A549 (cell line): Measurements from ENCODE around the gene CUL4A. TPM values are rescaled to one million over a fixed set of nuclear protein-coding genes. Genes with fewer than 3 reads are reported as not detected.
"Not testable (repeated sequence)": the region's sequence is repeated elsewhere in the genome, so short reads cannot be mapped to it uniquely, and the experiment has no call there.

Experiments used
- ATAC-seq, 2 experiments: fragments of 200-7000 bp in 1 of 2; fragments of >200 bp in 1 of 2; cut with Nextera tagmentation in 1 of 2; cut with Tn5 transposase in 1 of 2; 3 replicates each; pipeline versions ENCODE4 v1.8.0 to v1.9.1; 2018 to 2020; ENCODE audit warnings: mild to moderate bottlenecking in 1 of 2, moderate library complexity in 1 of 2
- CTCF ChIA-PET: fragments of 300-600 bp; sonication (Branson Sonifier 250); formaldehyde crosslinking; extraction: SDS; loops from one replicate; lab custom pipeline; 2021; ENCODE audit warnings: antibody characterized with exemption, inconsistent platforms; lab: Yijun Ruan, JAX
- POLR2A ChIA-PET: fragments of 350-600 bp; formaldehyde crosslinking; extraction: SDS; loops from one replicate; lab custom pipeline; 2021; ENCODE audit warnings: antibody characterized with exemption, inconsistent platforms; lab: Yijun Ruan, JAX
- DNase-seq, 2 experiments: peaks; one replicate each; pipeline versions ENCODE4 v3.0.0 to v3.0.0-alpha.2; 2011 to 2016; ENCODE audit warnings: low read depth in 1 of 2, low spot score in 1 of 2
- FAIRE-seq: peaks from 2 replicates; lab custom pipeline; 2011; peaks lifted over from hg19 to GRCh38; lab: Jason Lieb, UNC
- H3K27ac ChIP-seq, 2 experiments: fragments of >200 bp; sonication (Bioruptor Twin); formaldehyde crosslinking; 3 replicates each; pipeline ENCODE4 v1.5.1; 2016 to 2017
- H3K4me1 ChIP-seq: fragments of >200 bp; sonication (Bioruptor Twin); formaldehyde crosslinking; 3 replicates; pipeline ENCODE4 v1.6.1; 2016
- H3K4me2 ChIP-seq: fragments of >200 bp; sonication (Bioruptor Twin); formaldehyde crosslinking; 3 replicates; pipeline ENCODE4 v1.6.1; 2016
- H3K4me3 ChIP-seq: fragments of >200 bp; sonication (Bioruptor Twin); formaldehyde crosslinking; 3 replicates; pipeline ENCODE4 v1.5.1; 2016
- H3K9me3 ChIP-seq: fragments of >200 bp; sonication (Bioruptor Twin); formaldehyde crosslinking; 3 replicates; pipeline ENCODE4 v1.6.1; 2016
- ATOH8 ChIP-seq: fragments of 250-450 bp; sonication (Bioruptor Pico); IDR thresholded peaks from 2 replicates; pipeline ENCODE4 v1.5.0; 2020; ENCODE audit warnings: low read depth, mild to moderate bottlenecking, moderate library complexity
- CBX2 ChIP-seq: fragments of 200-600 bp; sonication (generic); IDR thresholded peaks from 2 replicates; pipeline ENCODE4 v1.6.1; 2016; ENCODE audit warnings: low read depth, mild to moderate bottlenecking, borderline replicate concordance
- CHD2 ChIP-seq: fragments of 150-350 bp; IDR thresholded peaks from 2 replicates; pipeline ENCODE4 v1.6.1; 2014; ENCODE audit warnings: low read length; ENCODE audit not compliant: partially characterized antibody
- E2F6 ChIP-seq: IDR thresholded peaks from 2 replicates; pipeline ENCODE4 v1.6.1; 2012; ENCODE audit warnings: low read depth, borderline replicate concordance
- FOXS1 ChIP-seq: fragments of 250-450 bp; sonication (Bioruptor Pico); IDR thresholded peaks from 2 replicates; pipeline ENCODE4 v1.5.0; 2020; ENCODE audit warnings: mild to moderate bottlenecking, moderate library complexity
- HEYL ChIP-seq: fragments of 250-450 bp; sonication (Bioruptor Pico); IDR thresholded peaks from 2 replicates; pipeline ENCODE4 v1.8.0; 2021; ENCODE audit warnings: mild to moderate bottlenecking, moderate library complexity
- HOXB13 ChIP-seq: fragments of 250-450 bp; sonication (Bioruptor Pico); IDR thresholded peaks from 2 replicates; pipeline ENCODE4 v1.5.0; 2020; ENCODE audit warnings: low read depth, mild to moderate bottlenecking, moderate library complexity
- MAFK ChIP-seq: fragments of 450-650 bp; IDR thresholded peaks from 2 replicates; pipeline ENCODE4 v1.6.1; 2014; ENCODE audit not compliant: partially characterized antibody
- MAX ChIP-seq: IDR thresholded peaks from 2 replicates; pipeline ENCODE4 v1.6.1; 2012
- MAZ ChIP-seq: fragments of 150-350 bp; IDR thresholded peaks from 2 replicates; pipeline ENCODE4 v1.6.1; 2014; ENCODE audit warnings: antibody characterized with exemption, low read depth, low read length, borderline replicate concordance
- NR3C1 ChIP-seq: fragments of >200 bp; sonication (Bioruptor Twin); formaldehyde crosslinking; IDR thresholded peaks from 3 replicates; pipeline ENCODE4 v1.6.1; 2017
- REST ChIP-seq: fragments of 200-600 bp; sonication (generic); IDR thresholded peaks from 2 replicates; pipeline ENCODE4 v1.6.1; 2016; ENCODE audit warnings: antibody characterized with exemption, mild to moderate bottlenecking, moderate library complexity
- SMC3 ChIP-seq: fragments of >200 bp; sonication (Bioruptor Twin); formaldehyde crosslinking; IDR thresholded peaks from 3 replicates; pipeline ENCODE4 v1.6.1; 2018; ENCODE audit warnings: inconsistent platforms
- TFCP2L1 ChIP-seq: fragments of 250-450 bp; sonication (Bioruptor Pico); IDR thresholded peaks from 2 replicates; pipeline ENCODE4 v1.5.0; 2021; ENCODE audit warnings: mild to moderate bottlenecking
- TP53 ChIP-seq: fragments of 250-450 bp; sonication (Bioruptor Pico); IDR thresholded peaks from 2 replicates; pipeline ENCODE4 v1.5.0; 2021; ENCODE audit warnings: mild to moderate bottlenecking, moderate library complexity
- ZC3H11A ChIP-seq: fragments of 450-650 bp; IDR thresholded peaks from 2 replicates; pipeline ENCODE4 v1.6.1; 2014; ENCODE audit warnings: antibody characterized with exemption, mild to moderate bottlenecking
- ZNF302 ChIP-seq: fragments of 250-450 bp; sonication (Bioruptor Pico); IDR thresholded peaks from 2 replicates; pipeline ENCODE4 v1.9.0; 2021; ENCODE audit warnings: inconsistent platforms, mild to moderate bottlenecking, moderate library complexity
- WGBS: methylation state at CpG from one replicate; pipeline ENCODE4 v1.1.6; 2017; ENCODE audit errors: missing lambda C conversion rate; 5-methylcytosine and 5-hydroxymethylcytosine counted together
- polyA plus RNA-seq, 4 experiments: library from polyadenylated mRNA; depleted of rRNA in 3 of 4; stranded (reverse); fragments of >200 nt; fragmentation: RNase III in 1 of 4; extraction: RNeasy Plus Mini Kit Qiagen cat#74134 plus additional on column Dnase treatment in 1 of 4; gene quantifications; 2 replicates in 3 of 4; 3 replicates in 1 of 4; pipeline ENCODE4 v1.2.3, GENCODE V29; 2011 to 2017
- small RNA-seq, 6 experiments: library from RNA; depleted of rRNA; stranded (forward); fragments of <200 nt; gene quantifications; one replicate each; pipeline ENCODE3, GENCODE V24; 2012

CUL4A gene
- polyA plus RNA-seq, 2 of the 4 experiments (the other 2 are of a cell fraction): 49.6 to 55.4 TPM

- H3K4me1 ChIP-seq: not testable (repeated sequence)
These were observed 104.7 kb downstream of the CUL4A start for GRCh38 chr13:113314112-113314511.

GRCh38 chr13:113314895-113315470 is 105.6 kb downstream of the CUL4A start:
- DNase-seq (peak; percentile 17 to 91), ATAC-seq (peak; percentile 83 to 95)
- not testable (repeated sequence) for H3K4me1 ChIP-seq, H3K27ac ChIP-seq, H3K9me3 ChIP-seq, FAIRE-seq
- 32% methylated on average over 7 of the region's 23 CpGs for WGBS
- peak overlapping the region; percentile 70 for H3K4me2 ChIP-seq
- peak overlapping the region; percentile 35 for H3K4me3 ChIP-seq
- ChIA-PET CTCF (interaction anchor here (0.7 kb wide), 1 partner anchor 79 kb away, joined by 3 read pairs; no protein-coding TSS in a partner anchor), POLR2A (interaction anchor here (0.6 kb wide), 1 partner anchor 136 kb away, joined by 7 read pairs; no protein-coding TSS in a partner anchor)

More at GRCh38 chr13:113314112-113314511, 104.7 kb downstream of the CUL4A start:
- DNase-seq (peak in 1 of 2 experiments; percentile 92), ATAC-seq (peak in 1 of 2 experiments; percentile 82; a peak in 2 of 6 replicates)
- POLR2A ChIA-PET, H3K9me3 ChIP-seq, FAIRE-seq, CTCF ChIA-PET, H3K27ac ChIP-seq: not testable (repeated sequence)
- Histone ChIP-seq H3K4me2 (peak overlapping the region; percentile 64), H3K4me3 (peak overlapping the region; percentile 34; the same call in 1 of the 3 replicates)
- 0% methylated on average over 1 of the region's 20 CpGs for WGBS

- H3K9me3 ChIP-seq: no peaks in the 10 kb centered on the region
- whole genome bisulfite sequencing: 92% methylated on average over 5 of the region's 5 CpGs
- H3K27ac ChIP-seq: no peak overlapping the region
- TF ChIP-seq E2F6: no peak
- no peak for TF ChIP-seq REST
- no peak for TF ChIP-seq FOXS1 (CRISPR knock-in tag)
- no peak for TF ChIP-seq TP53 (CRISPR knock-in tag)
- no peak for TF ChIP-seq ATOH8 (CRISPR knock-in tag)
- no peak for TF ChIP-seq MAZ
- TF ChIP-seq TFCP2L1: no peak
- no peak for TF ChIP-seq HOXB13 (CRISPR knock-in tag)
- no peak for TF ChIP-seq MAX
- no peak for TF ChIP-seq ZC3H11A
- no peak for TF ChIP-seq MAFK
- no peak for TF ChIP-seq CBX2
- no peak for TF ChIP-seq ZNF302 (CRISPR knock-in tag)
- no peak for TF ChIP-seq SMC3
- TF ChIP-seq CHD2: no peak
- TF ChIP-seq HEYL (CRISPR knock-in tag): no peak
- no peak for TF ChIP-seq NR3C1
- H3K4me2 ChIP-seq: no peak overlapping the region
- ChIA-PET CTCF (no interaction called here), POLR2A (no interaction called here)
- ATAC-seq (no peak), DNase-seq (no peak), FAIRE-seq (no peak)
- H3K4me1 ChIP-seq: peaks cover 7% of the 10 kb centered on the region; the same call in 1 of the 3 replicates
- H3K4me3 ChIP-seq: no peak overlapping the region
These were observed 106.6 kb downstream of the CUL4A start for GRCh38 chr13:113315992-113316391.

Small RNAs within 50 kb of the gene (small RNA-seq; reads per million reads assigned to genes)
- gene AL137002.1 (0 reads per million in 6 experiments), gene MIR8075 (0 reads per million in 6 experiments)

Other genes starting within 250 kb of the CUL4A start
- gene MCF2L, start 240.4 kb upstream of the CUL4A start, polyA plus RNA-seq (2011; rRNA removed): 0.92 and 0.99 TPM in 2 replicates
- gene MCF2L, start 240.4 kb upstream of the CUL4A start, polyA plus RNA-seq (2017; fragmentation: RNase III; extraction: RNeasy Plus Mini Kit Qiagen cat#74134 plus additional on column Dnase treatment): 0.16 to 0.37 TPM (median 0.36 TPM) in 3 replicates
- gene F7, start 103.8 kb upstream of the CUL4A start, polyA plus RNA-seq (2011; rRNA removed): 0.65 and 1.7 TPM in 2 replicates
- 0.26 to 0.44 TPM (median 0.30 TPM) in 3 replicates for gene F7, start 103.8 kb upstream of the CUL4A start, polyA plus RNA-seq (2017; fragmentation: RNase III; extraction: RNeasy Plus Mini Kit Qiagen cat#74134 plus additional on column Dnase treatment)
- 0.32 and 0.42 TPM in 2 replicates for gene F10, start 86.8 kb upstream of the CUL4A start, polyA plus RNA-seq (2011; rRNA removed)
- not detected in 3 replicates for gene F10, start 86.8 kb upstream of the CUL4A start, polyA plus RNA-seq (2017; fragmentation: RNase III; extraction: RNeasy Plus Mini Kit Qiagen cat#74134 plus additional on column Dnase treatment)
- not detected in 2 replicates for gene PROZ, start 51.0 kb upstream of the CUL4A start, polyA plus RNA-seq (2011; rRNA removed)
- not detected in 3 replicates for gene PROZ, start 51.0 kb upstream of the CUL4A start, polyA plus RNA-seq (2017; fragmentation: RNase III; extraction: RNeasy Plus Mini Kit Qiagen cat#74134 plus additional on column Dnase treatment)
- gene PCID2, start 944 bp upstream of the CUL4A start, polyA plus RNA-seq (2011; rRNA removed): 68.7 and 71.1 TPM in 2 replicates
- gene PCID2, start 944 bp upstream of the CUL4A start, polyA plus RNA-seq (2017; fragmentation: RNase III; extraction: RNeasy Plus Mini Kit Qiagen cat#74134 plus additional on column Dnase treatment): 37.7 to 39.9 TPM (median 39.1 TPM) in 3 replicates
- 58.2 and 58.7 TPM in 2 replicates for gene LAMP1, start 87.6 kb downstream of the CUL4A start, polyA plus RNA-seq (2011; rRNA removed)
- 106 to 117 TPM (median 114 TPM) in 3 replicates for gene LAMP1, start 87.6 kb downstream of the CUL4A start, polyA plus RNA-seq (2017; fragmentation: RNase III; extraction: RNeasy Plus Mini Kit Qiagen cat#74134 plus additional on column Dnase treatment)
- 3.7 and 3.8 TPM in 2 replicates for gene GRTP1, start 154.5 kb downstream of the CUL4A start, polyA plus RNA-seq (2011; rRNA removed)
- gene GRTP1, start 154.5 kb downstream of the CUL4A start, polyA plus RNA-seq (2017; fragmentation: RNase III; extraction: RNeasy Plus Mini Kit Qiagen cat#74134 plus additional on column Dnase treatment): 1.7 to 2.2 TPM (median 1.7 TPM) in 3 replicates
- 11.0 and 11.4 TPM in 2 replicates for gene ADPRHL1, start 243.9 kb downstream of the CUL4A start, polyA plus RNA-seq (2011; rRNA removed)
- gene ADPRHL1, start 243.9 kb downstream of the CUL4A start, polyA plus RNA-seq (2017; fragmentation: RNase III; extraction: RNeasy Plus Mini Kit Qiagen cat#74134 plus additional on column Dnase treatment): 11.1 to 12.2 TPM (median 11.4 TPM) in 3 replicates